SK-N-SH (cell line): ENCODE results near the gene RFX2. TPM values are rescaled to one million over a fixed set of nuclear protein-coding genes. Genes with fewer than 3 reads are reported as not detected.

ENCODE experiments used
- CTCF ChIA-PET: fragments of 300-600, 350-600 bp; formaldehyde crosslinking; extraction: SDS; loops from one replicate; lab custom pipeline; 2021; lab: Yijun Ruan, JAX
- POLR2A ChIA-PET: fragments of 350-600 bp; sonication (Branson Sonifier 250); formaldehyde crosslinking; extraction: SDS; loops from one replicate; lab custom pipeline; 2020; ENCODE audit warnings: antibody characterized with exemption, inconsistent platforms; lab: Yijun Ruan, JAX
- DNase-seq: peaks from one replicate; pipeline ENCODE4 v3.0.0; 2012
- H2AFZ ChIP-seq: fragments of 200-600 bp; sonication (generic); 2 replicates; pipeline ENCODE4 v1.8.1; 2016; ENCODE audit warnings: antibody characterized with exemption, mild to moderate bottlenecking, low read depth
- H3F3A ChIP-seq: fragments of 200-600 bp; sonication (generic); replicated peaks from 2 replicates; pipeline ENCODE3; 2016; ENCODE audit warnings: antibody characterized with exemption, mild to moderate bottlenecking; ENCODE audit not compliant: insufficient read depth
- H3K27ac ChIP-seq, 2 experiments: fragments of 200-500 bp in 1 of 2; fragments of 200-600 bp in 1 of 2; sonication (Bioruptor generic) in 1 of 2; sonication (generic), shearing (Covaris generic) in 1 of 2; 2 replicates each; pipeline versions ENCODE4 v1.5.1 to v1.6.1; 2014 to 2016; ENCODE audit warnings: low read depth in 2 of 2, inconsistent platforms in 1 of 2, low read length in 1 of 2, mild to moderate bottlenecking in 1 of 2, mixed read lengths in 1 of 2
- H3K27me3 ChIP-seq: fragments of 200-600 bp; sonication (generic), shearing (Covaris generic); 2 replicates; pipeline ENCODE4 v1.6.1; 2016; ENCODE audit warnings: mixed run types; ENCODE audit not compliant: insufficient read depth
- H3K36me3 ChIP-seq, 2 experiments: fragments of 200-500 bp in 1 of 2; fragments of 200-600 bp in 1 of 2; sonication (Bioruptor generic) in 1 of 2; sonication (generic) in 1 of 2; replicated peaks in 1 of 2; 2 replicates each; pipeline versions ENCODE3 to v1.5.1; 2014 to 2016; ENCODE audit warnings: low read length in 1 of 2, mild to moderate bottlenecking in 1 of 2; ENCODE audit not compliant: insufficient read depth in 2 of 2, control insufficient read depth in 1 of 2
- H3K4me1 ChIP-seq, 2 experiments: fragments of 200-500 bp in 1 of 2; fragments of 200-600 bp in 1 of 2; sonication (Bioruptor generic) in 1 of 2; sonication (generic), shearing (Covaris generic) in 1 of 2; 2 replicates each; pipeline versions ENCODE4 v1.5.1 to v1.6.1; 2014 to 2016; ENCODE audit warnings: low read depth in 1 of 2, low read length in 1 of 2, mixed run types in 1 of 2; ENCODE audit not compliant: insufficient read depth in 2 of 2, control insufficient read depth in 1 of 2
- H3K4me2 ChIP-seq: fragments of 200-600 bp; sonication (generic), shearing (Covaris generic); 2 replicates; pipeline ENCODE4 v1.6.1; 2017; ENCODE audit warnings: mixed run types
- H3K4me3 ChIP-seq, 2 experiments: fragments of 200-500 bp in 1 of 2; fragments of 200-600 bp in 1 of 2; sonication (Bioruptor generic) in 1 of 2; sonication (generic), shearing (Covaris generic) in 1 of 2; 2 replicates each; pipeline versions ENCODE4 v1.5.1 to v1.8.1; 2014 to 2016; ENCODE audit warnings: low read depth in 2 of 2, inconsistent platforms in 1 of 2, low read length in 1 of 2, mild to moderate bottlenecking in 1 of 2, mixed read lengths in 1 of 2, moderate library complexity in 1 of 2
- H3K79me2 ChIP-seq: fragments of 200-600 bp; sonication (generic); 2 replicates; pipeline ENCODE4 v1.8.1; 2017; ENCODE audit warnings: mild to moderate bottlenecking; ENCODE audit not compliant: insufficient read depth
- H3K9ac ChIP-seq: fragments of 200-600 bp; sonication (generic); 2 replicates; pipeline ENCODE4 v1.6.1; 2017; ENCODE audit warnings: mixed run types
- H3K9me2 ChIP-seq: fragments of 200-600 bp; sonication (generic); 2 replicates; pipeline ENCODE4 v1.6.1; 2017; ENCODE audit warnings: mixed run types
- H3K9me3 ChIP-seq: fragments of 200-600 bp; sonication (generic); 2 replicates; pipeline ENCODE4 v1.6.1; 2017; ENCODE audit warnings: mixed run types, mild to moderate bottlenecking, moderate library complexity
- H4K20me1 ChIP-seq: fragments of 200-600 bp; sonication (generic); 2 replicates; pipeline ENCODE4 v1.6.1; 2017; ENCODE audit warnings: mild to moderate bottlenecking, mixed run types; ENCODE audit not compliant: insufficient read depth
- CHD2 ChIP-seq: fragments of 150-350 bp; IDR thresholded peaks from 2 replicates; pipeline ENCODE4 v1.6.1; 2018; ENCODE audit warnings: low read length; ENCODE audit not compliant: partially characterized antibody
- CTCF ChIP-seq: fragments of 200-600 bp; sonication (generic); IDR thresholded peaks from 2 replicates; pipeline ENCODE4 v1.6.1; 2017; ENCODE audit warnings: antibody characterized with exemption, mild to moderate bottlenecking, moderate library complexity
- EP300 ChIP-seq, 2 experiments: IDR thresholded peaks; 2 replicates each; pipeline versions ENCODE4 v1.4.0 to v1.6.1; 2012; ENCODE audit warnings: borderline replicate concordance in 1 of 2, low read depth in 1 of 2, low read length in 1 of 2
- GABPA ChIP-seq: IDR thresholded peaks from 2 replicates; pipeline ENCODE4 v1.4.0; 2012; ENCODE audit warnings: low read depth, mild to moderate bottlenecking
- GATA2 ChIP-seq: sonication (generic); formaldehyde crosslinking; IDR thresholded peaks from 2 replicates; pipeline ENCODE4 v1.5.0; 2020; ENCODE audit warnings: mild to moderate bottlenecking, missing genetic modification reagents
- IRF3 ChIP-seq: fragments of 150-350 bp; IDR thresholded peaks from 2 replicates; pipeline ENCODE4 v1.6.1; 2016; ENCODE audit warnings: mild to moderate bottlenecking, low read depth, low read length
- JUND ChIP-seq: IDR thresholded peaks from 2 replicates; pipeline ENCODE4 v1.4.0; 2012
- MAX ChIP-seq: IDR thresholded peaks from 2 replicates; pipeline ENCODE4 v1.4.0; 2012; ENCODE audit warnings: low read depth
- MXI1 ChIP-seq: IDR thresholded peaks from 2 replicates; pipeline ENCODE4 v1.6.1; 2012; ENCODE audit warnings: mild to moderate bottlenecking, low read depth, low read length, improper control_type of control experiment
- NRF1 ChIP-seq: IDR thresholded peaks from 2 replicates; pipeline ENCODE4 v1.6.1; 2012; ENCODE audit warnings: low read depth, mild to moderate bottlenecking, low read length
- RAD21 ChIP-seq: IDR thresholded peaks from 2 replicates; pipeline ENCODE4 v1.6.1; 2012; ENCODE audit warnings: mild to moderate bottlenecking, low read length
- REST ChIP-seq: IDR thresholded peaks from 2 replicates; pipeline ENCODE4 v1.6.1; 2012; ENCODE audit warnings: mild to moderate bottlenecking, low read depth, low read length, moderate library complexity
- RXRA ChIP-seq: IDR thresholded peaks from 2 replicates; pipeline ENCODE4 v1.4.0; 2012; ENCODE audit warnings: low read depth, mild to moderate bottlenecking, borderline replicate concordance
- SMC3 ChIP-seq: IDR thresholded peaks from 2 replicates; pipeline ENCODE4 v1.6.1; 2012; ENCODE audit warnings: low read depth, low read length, improper control_type of control experiment
- TCF12 ChIP-seq: IDR thresholded peaks from 2 replicates; pipeline ENCODE4 v1.4.0; 2012
- TEAD4 ChIP-seq: IDR thresholded peaks from 2 replicates; pipeline ENCODE4 v1.4.0; 2012; ENCODE audit warnings: mild to moderate bottlenecking, borderline replicate concordance; ENCODE audit not compliant: insufficient read depth
- USF2 ChIP-seq: fragments of 150-350 bp; IDR thresholded peaks from 2 replicates; pipeline ENCODE4 v1.6.1; 2017; ENCODE audit warnings: antibody characterized with exemption, low read length, low read depth, borderline replicate concordance
- WGBS: methylation state at CpG from one replicate; pipeline ENCODE4 v1.1.6; 2017; ENCODE audit warnings: low lambda C conversion rate; 5-methylcytosine and 5-hydroxymethylcytosine counted together
- polyA plus RNA-seq, 3 experiments: library from polyadenylated mRNA; depleted of rRNA; stranded (reverse); fragments of >200 nt; gene quantifications; 2 replicates each; pipeline ENCODE4 v1.2.3, GENCODE V29; 2012

The RFX2 gene
- polyA plus RNA-seq, 1 of the 3 experiments (the other 2 are of a cell fraction), result 12.6 TPM

GRCh38 chr19:6005321-6006069 is 104.8 kb downstream of the RFX2 start:
- Histone ChIP-seq H3F3A (no peaks in the 10 kb centered on the region), H3K79me2 (no peaks in the 10 kb centered on the region), H3K4me1 (no peaks in the 10 kb centered on the region), H3K4me2 (no peak overlapping the region), H4K20me1 (no peaks in the 10 kb centered on the region), H3K27ac (no peak overlapping the region), H3K27me3 (no peaks in the 10 kb centered on the region), H3K36me3 (peaks cover 0 to 12% of the 10 kb centered on the region in 2 experiments)
- TF ChIP-seq RAD21, result no peak
- no peak for TF ChIP-seq MXI1
- TF ChIP-seq TEAD4, result no peak
- no peak for TF ChIP-seq EP300 (IDR thresholded peaks at IDR 0.05; ENCODE audit: borderline replicate concordance in 1 of 2, low read depth in 1 of 2, low read length in 1 of 2)
- TF ChIP-seq NRF1, result no peak
- no peak for TF ChIP-seq TCF12
- TF ChIP-seq USF2, result no peak
- TF ChIP-seq CTCF, result no peak
- TF ChIP-seq JUND, result no peak
- TF ChIP-seq CHD2, result no peak
- TF ChIP-seq GATA2 (CRISPR knock-in tag), result no peak
- no peak for TF ChIP-seq SMC3
- no peak for TF ChIP-seq REST
- TF ChIP-seq MAX, result no peak
- no peak for TF ChIP-seq GABPA
- TF ChIP-seq IRF3, result no peak
- no peak for TF ChIP-seq RXRA
- TF ChIP-seq, all 33 proteins: peak for 0
- ChIA-PET POLR2A (interaction anchor here (0.6 kb wide), 1 partner anchor 226 kb away, joined by 3 read pairs; no protein-coding TSS in a partner anchor), CTCF (interaction anchor here (1.1 to 10.9 kb wide), 3 partner anchors 17 to 18 kb away, joined by 11 to 102 read pairs (median 14); no protein-coding TSS in a partner anchor)
- Histone ChIP-seq H2AFZ (no peak overlapping the region), H3K4me3 (no peak overlapping the region), H3K9me3 (no peaks in the 10 kb centered on the region), H3K9me2 (no peaks in the 10 kb centered on the region), H3K9ac (no peak overlapping the region)
- 82% methylated on average over 9 of the region's 18 CpGs for WGBS
- DNase-seq, result peak; percentile 20
